HCT116 (cell line): ENCODE data around the gene TMEM151A. TPM values are rescaled to one million over a fixed set of nuclear protein-coding genes. Genes with fewer than 3 reads are reported as not detected.

Source experiments
- ATAC-seq: fragments of 200-7000 bp; cut with Tn5 transposase; 2 replicates; pipeline ENCODE4 v1.9.1; 2020; ENCODE audit warnings: mild to moderate bottlenecking, moderate library complexity
- BruUV-seq: library from RNA; stranded (reverse); fragments of 400-500 nt; replicated peaks from 2 replicates; lab custom pipeline; 2021; lab: Mats Ljungman, UMichigan
- CTCF ChIA-PET: fragments of 300-600 bp; sonication (Branson Sonifier 250); formaldehyde crosslinking; loops from one replicate; lab custom pipeline; 2021; ENCODE audit warnings: antibody characterized with exemption; lab: Charles Lee
- POLR2A ChIA-PET: fragments of 300-600, 350-600 bp; sonication (Branson Sonifier 250); formaldehyde crosslinking; loops from one replicate; lab custom pipeline; 2021; ENCODE audit warnings: antibody characterized with exemption; lab: Charles Lee
- RAD21 ChIA-PET, 2 experiments: fragments of 300-600 bp; sonication (Branson Sonifier 250); formaldehyde crosslinking; loops; one replicate each; lab custom pipeline; 2023; ENCODE audit warnings: low total read pairs in 2 of 2; ENCODE audit not compliant: uncharacterized antibody in 2 of 2, unreplicated experiment in 2 of 2, low non-redundant PET in 1 of 2; lab: Charles Lee
- DNase-seq: peaks from one replicate; pipeline ENCODE4 v3.0.0-alpha.2; 2010; ENCODE audit warnings: low read depth, low spot score
- H2AFZ ChIP-seq: fragments of 200-600 bp; shearing (Covaris generic), sonication (generic); 2 replicates; pipeline ENCODE4 v1.6.1; 2017; ENCODE audit warnings: low read depth, mixed run types, mixed read lengths, antibody characterized with exemption, low read length; ENCODE audit not compliant: poor library complexity, severe bottlenecking
- H3K27ac ChIP-seq: 2 replicates; pipeline ENCODE4 v1.5.1; 2012; ENCODE audit warnings: low read depth, low read length
- H3K27me3 ChIP-seq: fragments of 200-600 bp; sonication (generic); 2 replicates; pipeline ENCODE4 v1.6.1; 2016; ENCODE audit warnings: mixed run types, low read length, mixed read lengths; ENCODE audit not compliant: insufficient read depth
- H3K36me3 ChIP-seq, 2 experiments: fragments of 200-500 bp in 1 of 2; fragments of 200-600 bp in 1 of 2; sonication (Bioruptor generic) in 1 of 2; sonication (generic) in 1 of 2; 2 replicates each; pipeline versions ENCODE4 v1.5.1 to v1.6.1; 2014 to 2016; ENCODE audit warnings: low read length in 2 of 2, inconsistent platforms in 1 of 2, mixed read lengths in 1 of 2, mixed run types in 1 of 2; ENCODE audit not compliant: insufficient read depth in 2 of 2, control insufficient read depth in 1 of 2
- H3K4me1 ChIP-seq, 2 experiments: fragments of 200-600 bp in 1 of 2; sonication (generic) in 1 of 2; 2 replicates each; pipeline versions ENCODE4 v1.5.1 to v1.6.1; 2012 to 2017; ENCODE audit warnings: low read length in 2 of 2, inconsistent platforms in 1 of 2, mild to moderate bottlenecking in 1 of 2, mixed read lengths in 1 of 2, mixed run types in 1 of 2, moderate library complexity in 1 of 2; ENCODE audit not compliant: insufficient read depth in 2 of 2, control insufficient read depth in 1 of 2
- H3K4me2 ChIP-seq: fragments of 200-600 bp; sonication (generic); 2 replicates; pipeline ENCODE4 v1.6.1; 2017; ENCODE audit warnings: mixed run types, low read length, mixed read lengths
- H3K4me3 ChIP-seq, 2 experiments: fragments of 200-600 bp in 1 of 2; sonication (generic) in 1 of 2; replicated peaks in 1 of 2; 2 replicates each; pipeline ENCODE4 v1.5.1; 2011 to 2016; ENCODE audit warnings: low read length in 2 of 2, control low read depth in 1 of 2, low read depth in 1 of 2, mild to moderate bottlenecking in 1 of 2, mixed read lengths in 1 of 2, mixed run types in 1 of 2
- H3K79me2 ChIP-seq: fragments of 200-600 bp; sonication (generic); 2 replicates; pipeline ENCODE4 v1.6.1; 2017; ENCODE audit warnings: mild to moderate bottlenecking, mixed run types, low read length, moderate library complexity, mixed read lengths; ENCODE audit not compliant: insufficient read depth
- H3K9ac ChIP-seq: fragments of 200-600 bp; sonication (generic); 2 replicates; pipeline ENCODE4 v1.6.1; 2016; ENCODE audit warnings: low read length, mixed read lengths
- H3K9me2 ChIP-seq: fragments of 200-600 bp; sonication (generic), shearing (Covaris generic); 2 replicates; pipeline ENCODE4 v1.6.1; 2017; ENCODE audit warnings: mixed run types, mild to moderate bottlenecking, moderate library complexity; ENCODE audit not compliant: insufficient read depth
- H3K9me3 ChIP-seq, 2 experiments: fragments of 200-500 bp in 1 of 2; fragments of 200-600 bp in 1 of 2; sonication (Bioruptor generic) in 1 of 2; sonication (generic) in 1 of 2; 2 replicates each; pipeline ENCODE4 v1.6.1; 2014 to 2017; ENCODE audit warnings: low read length in 2 of 2, mixed read lengths in 2 of 2, inconsistent platforms in 1 of 2, low read depth in 1 of 2, mild to moderate bottlenecking in 1 of 2, mixed run types in 1 of 2, moderate library complexity in 1 of 2; ENCODE audit not compliant: control insufficient read depth in 1 of 2, insufficient read depth in 1 of 2
- H4K20me1 ChIP-seq: fragments of 200-600 bp; sonication (generic), shearing (Covaris generic); 2 replicates; pipeline ENCODE4 v1.6.1; 2017; ENCODE audit warnings: mixed run types, mild to moderate bottlenecking, moderate library complexity; ENCODE audit not compliant: insufficient read depth
- ATF3 ChIP-seq: IDR thresholded peaks from 2 replicates; pipeline ENCODE4 v1.6.1; 2012
- CEBPB ChIP-seq: IDR thresholded peaks from 2 replicates; pipeline ENCODE4 v1.6.1; 2012; ENCODE audit warnings: low read depth
- CTCF ChIP-seq, 3 experiments: fragments of 200-600 bp in 1 of 3; sonication (generic) in 1 of 3; IDR thresholded peaks in 2 of 3; conservative IDR thresholded peaks in 1 of 3; 2 replicates each; pipeline ENCODE4 v1.5.1; 2012 to 2017; ENCODE audit warnings: low read depth in 2 of 3, low read length in 2 of 3, antibody characterized with exemption in 1 of 3, borderline replicate concordance in 1 of 3, control low read depth in 1 of 3, mild to moderate bottlenecking in 1 of 3, mixed read lengths in 1 of 3, mixed run types in 1 of 3, moderate library complexity in 1 of 3; ENCODE audit not compliant: insufficient read depth in 1 of 3
- EZH2phosphoT487 ChIP-seq: fragments of 200-600 bp; IDR thresholded peaks from 2 replicates; pipeline ENCODE4 v1.6.1; 2018; ENCODE audit warnings: antibody characterized with exemption, borderline replicate concordance
- REST ChIP-seq: IDR thresholded peaks from 2 replicates; pipeline ENCODE4 v1.6.1; 2012; ENCODE audit warnings: low read depth
- SIN3A ChIP-seq: IDR thresholded peaks from 2 replicates; pipeline ENCODE4 v1.6.1; 2012; ENCODE audit warnings: low read depth
- ZBTB33 ChIP-seq: IDR thresholded peaks from 2 replicates; pipeline ENCODE4 v1.6.1; 2011; ENCODE audit warnings: mild to moderate bottlenecking, low read length, moderate library complexity; ENCODE audit not compliant: insufficient replicate concordance; ENCODE audit errors: extremely low read depth
- ZNF274 ChIP-seq: fragments of 200-500 bp; sonication (Bioruptor generic); IDR thresholded peaks from 2 replicates; pipeline ENCODE4 v1.6.1; 2014; ENCODE audit warnings: mild to moderate bottlenecking, low read depth, low read length, inconsistent platforms
- intact Hi-C: fragments of 100-400 bp; cut with micrococcal nuclease; formaldehyde crosslinking; loops from 2 replicates; pipeline ENCODE4 v1.10.0; 2022
- total RNA-seq: library from RNA; stranded (reverse); gene quantifications from one replicate; pipeline ENCODE4 v1.2.1, GENCODE V29; 2021; ENCODE audit not compliant: unreplicated experiment

The TMEM151A gene
- total RNA-seq, 1 experiment from 2014 or later, result 5.9 TPM

DNA sequence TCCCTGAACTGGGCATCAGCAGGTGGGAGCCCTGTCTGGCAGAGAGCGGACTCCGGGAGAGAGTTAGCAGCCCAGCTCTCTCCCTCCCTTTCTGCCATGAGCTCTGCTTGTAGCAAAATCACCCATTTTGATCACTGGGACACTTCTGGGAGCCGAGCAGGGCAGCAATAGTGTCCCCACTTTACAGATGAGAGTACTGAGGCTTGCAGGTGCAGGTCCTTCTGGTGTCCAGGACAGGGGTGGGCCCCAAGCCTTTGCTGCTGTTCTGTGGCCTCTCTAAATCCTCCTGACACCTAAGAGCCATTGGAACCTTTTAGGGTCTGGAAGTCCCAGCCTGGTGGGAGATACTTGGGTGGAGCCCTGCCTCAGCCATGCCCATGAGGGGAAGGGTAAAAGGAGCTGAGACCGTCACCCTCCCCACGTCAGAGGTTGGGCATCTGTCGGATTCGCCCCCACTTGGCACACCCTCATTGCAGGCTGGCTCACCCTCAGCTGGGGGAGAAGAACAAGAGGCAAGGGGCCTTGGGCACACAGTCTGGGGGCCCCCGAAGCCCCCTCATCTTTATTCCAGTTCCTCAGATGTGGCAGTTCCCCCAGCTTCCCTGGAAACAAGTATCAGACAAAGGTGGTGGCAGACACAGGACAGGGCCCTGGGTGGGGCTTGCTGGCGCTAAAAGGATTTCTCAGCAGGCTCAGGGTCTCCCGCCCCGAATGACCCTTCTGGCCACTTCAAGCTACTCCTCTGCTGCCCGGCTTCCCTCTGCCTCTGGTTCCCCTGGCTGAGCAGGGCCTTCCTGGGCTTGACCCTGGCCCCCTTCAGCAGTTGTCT lies 40.1 kb downstream of the TMEM151A start:
- intact Hi-C loops, result no loop called here
- H3K36me3 ChIP-seq, result peaks cover 3 to 16% of the 10 kb centered on the region in 2 experiments; a peak in 3 of 4 replicates

More for the DNA sequence above, 40.1 kb downstream of the TMEM151A start:
- H3K9me3 ChIP-seq, result no peaks in the 10 kb centered on the region
- H3K9ac ChIP-seq, result no peak overlapping the region
- H3K79me2 ChIP-seq, result peaks cover 16% of the 10 kb centered on the region; the same call in 1 of the 2 replicates
- ChIA-PET POLR2A (interaction anchor here (1.0 kb wide), 1 partner anchor 19 kb away, joined by 4 read pairs; no protein-coding TSS in a partner anchor), CTCF (interaction anchor here (3.7 kb wide), 1 partner anchor 20 kb away, joined by 42 read pairs; no protein-coding TSS in a partner anchor), RAD21 (no interaction called here)
- H3K27me3 ChIP-seq, result no peaks in the 10 kb centered on the region
- H4K20me1 ChIP-seq, result no peaks in the 10 kb centered on the region
- H3K4me1 ChIP-seq, result peaks cover 21 to 50% of the 10 kb centered on the region in 2 experiments
- no peak overlapping the region for H2AFZ ChIP-seq
- no peak for ATAC-seq
- no TSS peak for BruUV-seq
- no peak overlapping the region for H3K27ac ChIP-seq
- no peak overlapping the region for H3K4me3 ChIP-seq
- TF ChIP-seq CTCF (IDR thresholded peaks at IDR 0.05 in 2 of 3, conservative IDR thresholded peaks at IDR 0.05 in 1 of 3; ENCODE audit: borderline replicate concordance in 1 of 3, insufficient read depth in 1 of 3, low read depth in 2 of 3, low read length in 2 of 3) (no peak), ATF3 (no peak), REST (no peak), CEBPB (no peak), SIN3A (no peak), EZH2phosphoT487 (no peak), ZNF274 (no peak), ZBTB33 (no peak)
- no peak overlapping the region for H3K4me2 ChIP-seq
- H3K9me2 ChIP-seq, result no peaks in the 10 kb centered on the region
- DNase-seq, result no peak
